Ovary (tissue), 9 donors: ENCODE data around the gene JAM3. TPM values are rescaled to one million over a fixed set of nuclear protein-coding genes. Genes with fewer than 3 reads are reported as not detected.
A peak's percentile ranks its signal among the peaks of the same experiment; 100 is the strongest.

Source experiments
- DNase-seq, 5 donors: peaks; one replicate each; pipeline ENCODE4 v3.0.0-alpha.2; 2019 to 2020
- H3K27ac ChIP-seq, 2 donors: fragments of 200-600 bp; one replicate each; pipeline versions ENCODE4 v1.5.1 to v1.8.0; 2019 to 2022
- H3K27me3 ChIP-seq: fragments of 200-600 bp; one replicate; pipeline ENCODE4 v1.8.0; 2022
- H3K36me3 ChIP-seq: fragments of 200-600 bp; sonication (generic); one replicate; pipeline ENCODE4 v1.5.1; 2019
- H3K4me1 ChIP-seq: one replicate; pipeline ENCODE4 v1.8.1; 2013; ENCODE audit warnings: mild to moderate bottlenecking, moderate library complexity; ENCODE audit not compliant: insufficient read depth
- H3K4me3 ChIP-seq: fragments of 200-600 bp; sonication (generic); one replicate; pipeline ENCODE4 v1.5.1; 2017
- H3K9me3 ChIP-seq, 2 donors: fragments of 200-600 bp in 1 of 2; sonication (generic) in 1 of 2; one replicate each; pipeline versions ENCODE4 v1.5.1 to v1.8.1; 2013 to 2019; ENCODE audit warnings: mild to moderate bottlenecking in 1 of 2, moderate library complexity in 1 of 2
- EP300 ChIP-seq: sonication (generic); formaldehyde crosslinking; IDR thresholded peaks from one replicate; pipeline ENCODE4 v1.6.1; 2017; ENCODE audit warnings: antibody characterized with exemption
- POLR2A ChIP-seq: fragments of 450-650 bp; IDR thresholded peaks from one replicate; pipeline ENCODE4 v1.6.1; 2017; ENCODE audit warnings: antibody characterized with exemption, mild to moderate bottlenecking, moderate library complexity
- WGBS, 3 donors: extraction: QIAGEN DNeasy Blood & Tissue Kit in 1 of 3; methylation state at CpG; one replicate each; pipeline versions ENCODE4 v1.1.5 to v1.1.7; 2013 to 2017; 5-methylcytosine and 5-hydroxymethylcytosine counted together
- intact Hi-C, 4 donors: fragments of 100-400 bp; cut with DNase I; formaldehyde crosslinking; loops; one replicate each; pipeline versions ENCODE4 v1.11.0 to v1.15.1; 2022 to 2023
- polyA plus RNA-seq, 2 donors: library from polyadenylated mRNA; stranded (reverse); fragments of 200-250 nt in 1 of 2; fragments of 350-450 nt in 1 of 2; fragmentation: Illumina TruSeq in 1 of 2; extraction: RNeasy Lipid Tissue Mini Kit (QIAGEN cat#74804) in 1 of 2; gene quantifications; one replicate each; pipeline ENCODE4 v1.2.3, GENCODE V29; 2013 to 2014
- total RNA-seq, 7 donors: library from RNA; depleted of rRNA in 2 of 7; stranded (reverse); fragments of >200 nt in 2 of 7; fragmentation: NEBNext Ultra II Directional in 3 of 7; extraction: Animal tissue kit (Norgen Biotek cat#: 25700) in 3 of 7; gene quantifications; one replicate each; pipeline versions ENCODE4 v1.1.0 to v1.2.4, GENCODE V29; 2016 to 2023
- TF ChIP-seq, protein P1 (sequence below), 3 donors: fragments of 450-650 bp in 2 of 3; fragments of 200-600 bp in 1 of 3; IDR thresholded peaks; one replicate each; pipeline versions ENCODE4 v1.5.1 to v1.8.0; 2016 to 2022; ENCODE audit warnings: antibody characterized with exemption in 3 of 3, mild to moderate bottlenecking in 1 of 3
- donor health status: DM: no; HTN: no; CAD: no; lungs with moderate emphysema.
- donor health status: DM: no; HTN: no; CAD: no.
- donor health status: Bipolar disorder and iron deficiency.
- donor health status: DM: yes; HTN: yes; CAD: no.
- donor health status: DM: no; HTN: no; CAD: no.
- donor health status: DM: yes; HTN: yes; CAD: no.

The JAM3 gene
- total and polyA plus RNA-seq, 9 donors = 32.5 to 95.0 (median 72.3) TPM

DNA sequence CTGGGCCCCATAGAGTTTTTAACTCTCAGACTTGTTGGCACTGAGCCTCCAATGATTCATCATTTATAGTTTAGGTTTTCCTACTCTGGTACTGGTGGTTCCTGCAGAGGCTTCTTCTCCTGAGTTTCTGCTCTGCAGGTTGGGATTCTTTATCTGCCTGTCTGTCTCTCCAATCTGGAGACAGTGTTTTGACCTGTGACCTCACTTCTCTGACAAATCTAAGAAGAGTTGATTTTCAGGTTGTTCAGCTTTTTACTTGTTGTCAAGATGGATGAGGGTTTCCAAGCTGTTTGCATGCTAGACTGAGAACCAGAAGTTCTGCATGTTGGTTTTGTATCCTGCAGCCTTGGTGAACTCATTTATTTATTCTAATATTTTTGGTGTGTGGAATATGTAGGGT, 63.9 kb downstream of the JAM3 start:
- no peak overlapping the region for H3K27ac ChIP-seq
- H3K9me3 ChIP-seq = no peaks in the 10 kb centered on the region
- no peak for TF ChIP-seq POLR2A
- TF ChIP-seq, protein P1, sequence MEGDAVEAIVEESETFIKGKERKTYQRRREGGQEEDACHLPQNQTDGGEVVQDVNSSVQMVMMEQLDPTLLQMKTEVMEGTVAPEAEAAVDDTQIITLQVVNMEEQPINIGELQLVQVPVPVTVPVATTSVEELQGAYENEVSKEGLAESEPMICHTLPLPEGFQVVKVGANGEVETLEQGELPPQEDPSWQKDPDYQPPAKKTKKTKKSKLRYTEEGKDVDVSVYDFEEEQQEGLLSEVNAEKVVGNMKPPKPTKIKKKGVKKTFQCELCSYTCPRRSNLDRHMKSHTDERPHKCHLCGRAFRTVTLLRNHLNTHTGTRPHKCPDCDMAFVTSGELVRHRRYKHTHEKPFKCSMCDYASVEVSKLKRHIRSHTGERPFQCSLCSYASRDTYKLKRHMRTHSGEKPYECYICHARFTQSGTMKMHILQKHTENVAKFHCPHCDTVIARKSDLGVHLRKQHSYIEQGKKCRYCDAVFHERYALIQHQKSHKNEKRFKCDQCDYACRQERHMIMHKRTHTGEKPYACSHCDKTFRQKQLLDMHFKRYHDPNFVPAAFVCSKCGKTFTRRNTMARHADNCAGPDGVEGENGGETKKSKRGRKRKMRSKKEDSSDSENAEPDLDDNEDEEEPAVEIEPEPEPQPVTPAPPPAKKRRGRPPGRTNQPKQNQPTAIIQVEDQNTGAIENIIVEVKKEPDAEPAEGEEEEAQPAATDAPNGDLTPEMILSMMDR (IDR thresholded peaks at IDR 0.05) = no peak
- TF ChIP-seq EP300 = no peak
- H3K4me1 ChIP-seq = no peaks in the 10 kb centered on the region
- no peaks in the 10 kb centered on the region for H3K36me3 ChIP-seq
- no peaks in the 10 kb centered on the region for H3K27me3 ChIP-seq
- intact Hi-C loops = no loop called here
- DNase-seq = no peak
- H3K4me3 ChIP-seq = no peak overlapping the region

DNA sequence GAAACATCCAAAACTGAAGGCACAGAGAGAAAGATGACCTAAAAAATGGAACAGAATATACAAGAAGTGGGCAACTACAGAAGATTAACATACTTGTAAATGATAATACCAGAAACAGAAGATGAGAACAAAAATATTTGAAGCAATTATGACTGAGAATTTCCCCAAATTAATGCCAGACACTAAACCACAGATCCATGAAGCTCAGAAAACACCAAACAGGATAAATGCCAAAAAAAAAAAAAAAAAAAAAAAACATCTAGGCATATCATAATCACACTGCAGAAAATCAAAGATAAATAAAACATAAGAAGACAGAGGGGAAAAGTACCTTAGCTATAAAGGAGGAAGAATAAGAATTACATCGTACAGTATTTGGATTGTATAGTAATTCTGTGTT, 65.3 kb downstream of the JAM3 start:
- Histone ChIP-seq H3K9me3 (no peaks in the 10 kb centered on the region), H3K4me3 (no peak overlapping the region), H3K36me3 (no peaks in the 10 kb centered on the region), H3K4me1 (peaks cover under 1% of the 10 kb centered on the region), H3K27ac (no peak overlapping the region), H3K27me3 (no peaks in the 10 kb centered on the region)
- 94 to 98% (median 95%) methylated on average over 1 of the region's 1 CpG for WGBS, 3 donors
- intact Hi-C loops = no loop called here
- no peak for DNase-seq
- TF ChIP-seq EP300 (no peak), POLR2A (no peak)
- TF ChIP-seq, protein P1 (IDR thresholded peaks at IDR 0.05) = no peak

DNA sequence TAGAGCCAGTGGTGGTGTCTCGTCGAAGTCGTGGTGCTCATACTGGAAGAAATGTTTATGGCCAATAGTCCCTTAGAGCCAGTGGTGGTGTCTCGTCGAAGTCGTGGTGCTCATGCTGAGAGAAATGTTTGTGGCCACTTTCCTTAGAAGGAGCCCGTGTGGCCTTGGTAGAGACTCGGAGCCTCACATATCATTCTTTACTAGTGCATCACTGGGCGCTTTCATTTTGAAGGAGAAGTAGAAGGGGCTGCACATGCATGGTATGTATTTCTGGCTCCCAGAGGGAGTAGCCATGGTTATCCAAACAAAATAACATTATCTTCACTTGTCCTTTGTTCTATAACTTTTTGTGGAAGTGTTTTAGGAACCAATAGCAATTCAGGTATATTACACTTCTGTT, 69.5 kb downstream of the JAM3 start:
- intact Hi-C loops = loop anchor here in 2 of 4 donors (2.0 to 5.0 kb wide), 2 partner anchors 86 to 88 kb away; no protein-coding TSS in a partner anchor

DNA sequence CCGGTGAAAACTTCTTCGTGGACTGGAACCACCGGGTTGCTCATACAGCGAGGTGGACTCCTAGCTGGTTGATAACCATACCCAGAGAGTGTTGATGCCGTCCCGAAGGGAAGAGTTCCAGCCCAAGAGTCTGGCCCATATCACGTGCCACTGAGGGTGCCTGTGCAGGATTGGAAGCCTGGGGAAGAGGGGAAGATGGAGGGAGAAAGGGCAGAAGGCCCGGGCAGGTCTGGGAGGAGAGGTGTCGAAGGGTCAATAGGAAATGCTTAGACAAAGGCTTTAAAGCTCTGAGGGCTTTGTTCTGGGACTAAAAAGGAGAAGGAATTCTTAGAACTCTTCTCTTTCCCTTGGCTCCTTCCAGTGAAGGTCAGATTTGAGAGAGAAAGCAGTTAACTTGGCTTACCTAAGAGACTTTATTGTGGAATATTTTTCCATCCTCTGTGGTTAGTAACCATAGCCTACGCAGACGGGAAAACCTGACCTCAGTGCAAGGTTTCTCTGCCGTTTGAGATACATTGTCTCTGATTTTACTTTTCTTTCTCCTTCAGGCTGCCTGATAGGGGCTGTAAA, 70.5 kb downstream of the JAM3 start:
- peaks cover 2% of the 10 kb centered on the region for H3K4me1 ChIP-seq
- DNase-seq = no peak
- WGBS, 3 donors = 51 to 53% (median 51%) methylated on average over 12 of the region's 12 CpGs
- H3K9me3 ChIP-seq = no peaks in the 10 kb centered on the region
- no peak overlapping the region for H3K4me3 ChIP-seq
- intact Hi-C loops = loop anchor here in 2 of 4 donors (2.0 to 5.0 kb wide), 2 partner anchors 87 to 89 kb away; no protein-coding TSS in a partner anchor
- no peaks in the 10 kb centered on the region for H3K36me3 ChIP-seq
- peak overlapping the region; percentile 37 to 69 for H3K27ac ChIP-seq
- no peaks in the 10 kb centered on the region for H3K27me3 ChIP-seq
- TF ChIP-seq POLR2A (no peak), EP300 (no peak)
- TF ChIP-seq, protein P1 (IDR thresholded peaks at IDR 0.05) = no peak

More for the DNA sequence above, 69.5 kb downstream of the JAM3 start:
- peaks cover 2% of the 10 kb centered on the region for H3K4me1 ChIP-seq
- no peaks in the 10 kb centered on the region for H3K36me3 ChIP-seq
- H3K27ac ChIP-seq = peak overlapping the region in 1 of 2 donors; percentile 69
- H3K27me3 ChIP-seq = no peaks in the 10 kb centered on the region
- no peaks in the 10 kb centered on the region for H3K9me3 ChIP-seq
- WGBS, 3 donors = 83 to 89% (median 84%) methylated on average over 9 of the region's 9 CpGs
- TF ChIP-seq, protein P1 (IDR thresholded peaks at IDR 0.05) = no peak
- no peak for TF ChIP-seq POLR2A
- TF ChIP-seq EP300 = no peak
- H3K4me3 ChIP-seq = no peak overlapping the region
- no peak for DNase-seq
